ENCODE results near the gene HPDL. TPM values are rescaled to one million over a fixed set of nuclear protein-coding genes. Genes with fewer than 3 reads are reported as not detected.

Gene HPDL
- 3.4 and 5.2 TPM in 2 replicates for total RNA-seq

GRCh38 chr1:45326627-45327623, at the start of gene HPDL:
TSS of gene HPDL (plus strand) at chr1:45326895. CDS start at chr1:45327149, 254 bp downstream.

GRCh38 chr1:45339789-45340558, 13.3 kb downstream of the HPDL start, which contains the start of the genes MUTYH and TOE1:
TSS of gene MUTYH (minus strand) at chr1:45340440. CDS start at chr1:45334505, 5,935 bp downstream.
TSS of gene TOE1 (plus strand) at chr1:45340170. CDS start at chr1:45340253, 83 bp downstream.

Other genes with a start within 250 kb of the HPDL start
- 0.29 TPM in 1 of 2 replicates, not detected in the other for gene ZSWIM5, start 120.3 kb upstream of the HPDL start, total RNA-seq
- gene TOE1, start 13.3 kb downstream of the HPDL start, total RNA-seq, result 7.6 and 14.4 TPM in 2 replicates
- 16.7 and 25.9 TPM in 2 replicates for gene MUTYH, start 13.5 kb downstream of the HPDL start, total RNA-seq
- 0.53 and 2.0 TPM in 2 replicates for gene TESK2, start 164.3 kb downstream of the HPDL start, total RNA-seq
- gene CCDC163, start 173.2 kb downstream of the HPDL start, total RNA-seq, result 3.5 and 5.8 TPM in 2 replicates
- 4.0 and 11.3 TPM in 2 replicates for gene MMACHC, start 173.4 kb downstream of the HPDL start, total RNA-seq
- gene PRDX1, start 195.0 kb downstream of the HPDL start, total RNA-seq, result 677 and 840 TPM in 2 replicates
- 123 and 147 TPM in 2 replicates for gene AKR1A1, start 223.9 kb downstream of the HPDL start, total RNA-seq

Measured in myometrial cell (primary cell).